HuH-7.5 (cell line): Measurements from ENCODE around the gene TAF11L14.

Experiments used
- DNase-seq: peaks from one replicate; pipeline ENCODE4 v3.0.0; 2011; ENCODE audit warnings: low spot score

TAF11L14 gene

GRCh38 chr5:17679597-17680203, 45.4 kb downstream of the TAF11L14 start:
- no peak for DNase-seq

- no peak for DNase-seq
Measured at GRCh38 chr5:17680737-17681136, 46.5 kb downstream of the TAF11L14 start.
